Neural cell (in vitro differentiated cells): ENCODE measurements around the gene GTF2H1.

Experiments used
- EP300 ChIP-seq: fragments of 450-650 bp; conservative IDR thresholded peaks from 2 replicates; pipeline ENCODE4 v1.6.1; 2014; ENCODE audit warnings: antibody characterized with exemption, mild to moderate bottlenecking, moderate library complexity; ENCODE audit not compliant: poor library complexity, severe bottlenecking
- EZH2 ChIP-seq: fragments of 200-600, 300-800 bp; shearing (Covaris generic), sonication (generic); IDR thresholded peaks from 2 replicates; pipeline ENCODE4 v1.6.1; 2014; ENCODE audit warnings: antibody characterized with exemption, low read length, borderline replicate concordance, mild to moderate bottlenecking; ENCODE audit not compliant: insufficient read depth, poor library complexity, severe bottlenecking
- MXI1 ChIP-seq: fragments of 450-650 bp; conservative IDR thresholded peaks from 2 replicates; pipeline ENCODE4 v1.6.1; 2014; ENCODE audit warnings: antibody characterized with exemption, mild to moderate bottlenecking; ENCODE audit not compliant: poor library complexity, severe bottlenecking
- POLR2AphosphoS5 ChIP-seq: IDR thresholded peaks from 2 replicates; pipeline ENCODE4 v1.6.1; 2012
- SMC3 ChIP-seq: fragments of 450-650 bp; conservative IDR thresholded peaks from 2 replicates; pipeline ENCODE4 v1.6.1; 2014; ENCODE audit warnings: antibody characterized with exemption, mild to moderate bottlenecking, moderate library complexity; ENCODE audit not compliant: poor library complexity
- TAF1 ChIP-seq: IDR thresholded peaks from 2 replicates; pipeline ENCODE4 v1.6.1; 2012; ENCODE audit warnings: low read depth
- TF ChIP-seq, protein P1 (sequence below): fragments of 450-650 bp; IDR thresholded peaks from 2 replicates; pipeline ENCODE4 v1.5.1; 2014; ENCODE audit warnings: antibody characterized with exemption, mild to moderate bottlenecking, moderate library complexity; ENCODE audit not compliant: poor library complexity, severe bottlenecking
- TF ChIP-seq, protein P2 (sequence below): IDR thresholded peaks from 2 replicates; pipeline ENCODE4 v1.6.1; 2012; ENCODE audit warnings: borderline replicate concordance

DNA sequence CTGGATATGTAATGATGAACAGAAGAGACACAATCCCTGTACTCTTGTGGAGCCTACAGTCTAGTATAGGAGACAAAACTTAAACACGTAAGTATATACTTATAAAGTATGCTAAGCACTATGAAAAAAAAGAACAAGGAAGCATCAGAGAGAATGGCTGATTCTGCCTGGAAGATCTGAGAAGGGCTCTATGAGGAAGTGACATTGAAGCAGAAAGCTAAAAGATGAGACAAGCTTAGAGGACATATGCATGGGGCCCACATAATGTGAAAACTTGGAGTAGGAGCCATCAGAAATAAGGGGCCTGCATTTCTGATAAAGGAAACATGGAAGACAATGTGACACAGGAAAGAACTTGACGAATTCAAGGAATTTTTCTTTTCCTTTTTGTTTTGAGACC lies 39.7 kb upstream of the GTF2H1 start:
- TF ChIP-seq, protein P1, sequence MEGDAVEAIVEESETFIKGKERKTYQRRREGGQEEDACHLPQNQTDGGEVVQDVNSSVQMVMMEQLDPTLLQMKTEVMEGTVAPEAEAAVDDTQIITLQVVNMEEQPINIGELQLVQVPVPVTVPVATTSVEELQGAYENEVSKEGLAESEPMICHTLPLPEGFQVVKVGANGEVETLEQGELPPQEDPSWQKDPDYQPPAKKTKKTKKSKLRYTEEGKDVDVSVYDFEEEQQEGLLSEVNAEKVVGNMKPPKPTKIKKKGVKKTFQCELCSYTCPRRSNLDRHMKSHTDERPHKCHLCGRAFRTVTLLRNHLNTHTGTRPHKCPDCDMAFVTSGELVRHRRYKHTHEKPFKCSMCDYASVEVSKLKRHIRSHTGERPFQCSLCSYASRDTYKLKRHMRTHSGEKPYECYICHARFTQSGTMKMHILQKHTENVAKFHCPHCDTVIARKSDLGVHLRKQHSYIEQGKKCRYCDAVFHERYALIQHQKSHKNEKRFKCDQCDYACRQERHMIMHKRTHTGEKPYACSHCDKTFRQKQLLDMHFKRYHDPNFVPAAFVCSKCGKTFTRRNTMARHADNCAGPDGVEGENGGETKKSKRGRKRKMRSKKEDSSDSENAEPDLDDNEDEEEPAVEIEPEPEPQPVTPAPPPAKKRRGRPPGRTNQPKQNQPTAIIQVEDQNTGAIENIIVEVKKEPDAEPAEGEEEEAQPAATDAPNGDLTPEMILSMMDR, result no peak
- TF ChIP-seq EZH2, result no peak
- TF ChIP-seq, protein P2, sequence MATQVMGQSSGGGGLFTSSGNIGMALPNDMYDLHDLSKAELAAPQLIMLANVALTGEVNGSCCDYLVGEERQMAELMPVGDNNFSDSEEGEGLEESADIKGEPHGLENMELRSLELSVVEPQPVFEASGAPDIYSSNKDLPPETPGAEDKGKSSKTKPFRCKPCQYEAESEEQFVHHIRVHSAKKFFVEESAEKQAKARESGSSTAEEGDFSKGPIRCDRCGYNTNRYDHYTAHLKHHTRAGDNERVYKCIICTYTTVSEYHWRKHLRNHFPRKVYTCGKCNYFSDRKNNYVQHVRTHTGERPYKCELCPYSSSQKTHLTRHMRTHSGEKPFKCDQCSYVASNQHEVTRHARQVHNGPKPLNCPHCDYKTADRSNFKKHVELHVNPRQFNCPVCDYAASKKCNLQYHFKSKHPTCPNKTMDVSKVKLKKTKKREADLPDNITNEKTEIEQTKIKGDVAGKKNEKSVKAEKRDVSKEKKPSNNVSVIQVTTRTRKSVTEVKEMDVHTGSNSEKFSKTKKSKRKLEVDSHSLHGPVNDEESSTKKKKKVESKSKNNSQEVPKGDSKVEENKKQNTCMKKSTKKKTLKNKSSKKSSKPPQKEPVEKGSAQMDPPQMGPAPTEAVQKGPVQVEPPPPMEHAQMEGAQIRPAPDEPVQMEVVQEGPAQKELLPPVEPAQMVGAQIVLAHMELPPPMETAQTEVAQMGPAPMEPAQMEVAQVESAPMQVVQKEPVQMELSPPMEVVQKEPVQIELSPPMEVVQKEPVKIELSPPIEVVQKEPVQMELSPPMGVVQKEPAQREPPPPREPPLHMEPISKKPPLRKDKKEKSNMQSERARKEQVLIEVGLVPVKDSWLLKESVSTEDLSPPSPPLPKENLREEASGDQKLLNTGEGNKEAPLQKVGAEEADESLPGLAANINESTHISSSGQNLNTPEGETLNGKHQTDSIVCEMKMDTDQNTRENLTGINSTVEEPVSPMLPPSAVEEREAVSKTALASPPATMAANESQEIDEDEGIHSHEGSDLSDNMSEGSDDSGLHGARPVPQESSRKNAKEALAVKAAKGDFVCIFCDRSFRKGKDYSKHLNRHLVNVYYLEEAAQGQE, result no peak
- no peak for TF ChIP-seq EP300
- no peak for TF ChIP-seq POLR2AphosphoS5
- TF ChIP-seq TAF1, result no peak
- TF ChIP-seq MXI1, result no peak
- no peak for TF ChIP-seq SMC3
